ENCODE measurements around the gene DLG1. TPM values are rescaled to one million over a fixed set of nuclear protein-coding genes. Genes with fewer than 3 reads are reported as not detected.

DLG1 gene
- polyA plus RNA-seq, 4 donors: 25.5 to 68.9 (median 39.7) TPM

DNA sequence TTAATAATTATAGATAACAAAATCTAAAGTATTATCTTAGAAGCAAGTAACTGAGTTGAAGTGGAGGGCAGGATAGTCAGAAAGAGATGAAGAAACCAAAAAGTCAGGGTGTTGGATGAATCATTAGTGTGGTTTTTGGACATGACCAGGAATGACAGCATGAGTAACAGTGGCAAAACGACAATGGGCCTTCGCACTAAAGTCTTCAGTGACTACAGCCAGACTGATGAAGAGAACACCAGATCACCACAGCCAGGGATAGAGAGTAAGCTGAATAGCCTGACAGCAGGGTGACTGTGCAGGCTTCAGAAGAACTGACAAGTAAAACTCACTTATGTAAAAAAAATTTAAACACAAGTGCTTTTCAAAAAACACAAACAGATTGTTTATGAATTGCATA is 172.8 kb downstream of the DLG1 start:
- FAIRE-seq: no peak

DNA sequence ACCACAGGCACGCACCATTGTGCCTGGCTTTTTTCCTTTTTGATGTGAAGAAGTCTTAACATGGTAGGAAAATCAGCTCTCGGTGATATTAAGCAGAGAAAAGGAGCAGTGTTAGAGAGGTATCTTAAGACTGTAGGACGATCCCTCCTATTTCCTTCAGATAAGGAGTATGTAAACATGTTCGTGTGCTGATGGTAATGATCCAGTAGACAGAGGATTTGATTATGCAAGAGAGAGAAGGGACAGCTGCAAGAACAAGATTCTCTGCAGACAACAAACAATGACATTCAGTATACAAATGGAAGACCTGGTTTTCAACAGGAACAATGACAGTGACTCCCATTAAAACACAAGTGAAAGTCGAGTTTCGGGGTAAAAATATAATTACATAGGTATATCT is 173.7 kb downstream of the DLG1 start:
- H3K27me3 ChIP-seq (ENCODE audit: control insufficient read depth in 3 of 3, insufficient read depth in 3 of 3, low read length in 3 of 3): no peaks in the 10 kb centered on the region
- FAIRE-seq: no peak

More for the DNA sequence above, 172.8 kb downstream of the DLG1 start:
- no peak overlapping the region for H3K27ac ChIP-seq (ENCODE audit: low read depth in 1 of 3, low read length in 2 of 3)
- H3K27me3 ChIP-seq (ENCODE audit: control insufficient read depth in 3 of 3, insufficient read depth in 3 of 3, low read length in 3 of 3): no peaks in the 10 kb centered on the region
- no peak overlapping the region for H3K4me3 ChIP-seq (ENCODE audit: low read depth in 1 of 3, low read length in 3 of 3)
- no peak for DNase-seq
- WGBS, 3 donors: 84 to 94% (median 88%) methylated on average over 2 of the region's 2 CpGs
- no peaks in the 10 kb centered on the region for H3K9me3 ChIP-seq (ENCODE audit: control insufficient read depth in 2 of 2, insufficient read depth in 1 of 2, low read depth in 1 of 2, low read length in 1 of 2)
- peaks cover 5 to 12% (median 10%) of the 10 kb centered on the region in 3 donors for H3K36me3 ChIP-seq (ENCODE audit: control insufficient read depth in 3 of 3, insufficient read depth in 2 of 3, low read depth in 1 of 3, low read length in 3 of 3)
- no peaks in the 10 kb centered on the region for H3K4me1 ChIP-seq (ENCODE audit: control insufficient read depth in 3 of 3, insufficient read depth in 2 of 3, low read depth in 1 of 3, low read length in 2 of 3)

DNA sequence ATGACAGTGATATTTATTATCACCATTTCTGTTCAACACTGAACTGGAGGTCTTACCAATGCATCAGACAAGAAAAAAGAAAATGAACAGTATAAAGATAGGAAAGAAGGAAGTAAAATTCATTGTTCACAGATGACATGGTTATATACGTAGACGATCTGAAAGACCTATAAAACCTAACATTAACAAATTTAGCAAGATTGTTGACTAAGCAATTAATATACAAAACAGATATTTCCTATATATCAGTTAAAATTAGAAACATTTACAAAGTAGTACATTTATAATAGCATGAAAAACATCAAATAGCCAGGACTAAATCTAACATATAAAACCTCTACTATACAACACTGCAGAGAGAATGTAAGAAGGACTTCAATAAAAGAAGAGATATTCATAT is 176.0 kb downstream of the DLG1 start:
- 45 to 77% (median 51%) methylated on average over 2 of the region's 2 CpGs for WGBS, 3 donors
- Histone ChIP-seq H3K27ac (ENCODE audit: low read depth in 1 of 3, low read length in 2 of 3) (no peak overlapping the region), H3K4me3 (ENCODE audit: low read depth in 1 of 3, low read length in 3 of 3) (no peak overlapping the region), H3K27me3 (ENCODE audit: control insufficient read depth in 3 of 3, insufficient read depth in 3 of 3, low read length in 3 of 3) (no peaks in the 10 kb centered on the region), H3K9me3 (ENCODE audit: control insufficient read depth in 2 of 2, insufficient read depth in 1 of 2, low read depth in 1 of 2, low read length in 1 of 2) (no peaks in the 10 kb centered on the region), H3K36me3 (ENCODE audit: control insufficient read depth in 3 of 3, insufficient read depth in 2 of 3, low read depth in 1 of 3, low read length in 3 of 3) (peaks cover 0 to 17% (median 7%) of the 10 kb centered on the region in 3 donors), H3K4me1 (ENCODE audit: control insufficient read depth in 3 of 3, insufficient read depth in 2 of 3, low read depth in 1 of 3, low read length in 2 of 3) (no peaks in the 10 kb centered on the region)
- DNase-seq: no peak
- peak; percentile 30 for FAIRE-seq

More for the DNA sequence above, 173.7 kb downstream of the DLG1 start:
- no peak overlapping the region for H3K4me3 ChIP-seq (ENCODE audit: low read depth in 1 of 3, low read length in 3 of 3)
- H3K9me3 ChIP-seq (ENCODE audit: control insufficient read depth in 2 of 2, insufficient read depth in 1 of 2, low read depth in 1 of 2, low read length in 1 of 2): no peaks in the 10 kb centered on the region
- H3K4me1 ChIP-seq (ENCODE audit: control insufficient read depth in 3 of 3, insufficient read depth in 2 of 3, low read depth in 1 of 3, low read length in 2 of 3): no peaks in the 10 kb centered on the region
- WGBS, 3 donors: 78 to 80% (median 78%) methylated on average over 6 of the region's 6 CpGs
- no peak for DNase-seq
- H3K36me3 ChIP-seq (ENCODE audit: control insufficient read depth in 3 of 3, insufficient read depth in 2 of 3, low read depth in 1 of 3, low read length in 3 of 3): peaks cover 5 to 15% (median 10%) of the 10 kb centered on the region in 3 donors
- H3K27ac ChIP-seq (ENCODE audit: low read depth in 1 of 3, low read length in 2 of 3): no peak overlapping the region

DNA sequence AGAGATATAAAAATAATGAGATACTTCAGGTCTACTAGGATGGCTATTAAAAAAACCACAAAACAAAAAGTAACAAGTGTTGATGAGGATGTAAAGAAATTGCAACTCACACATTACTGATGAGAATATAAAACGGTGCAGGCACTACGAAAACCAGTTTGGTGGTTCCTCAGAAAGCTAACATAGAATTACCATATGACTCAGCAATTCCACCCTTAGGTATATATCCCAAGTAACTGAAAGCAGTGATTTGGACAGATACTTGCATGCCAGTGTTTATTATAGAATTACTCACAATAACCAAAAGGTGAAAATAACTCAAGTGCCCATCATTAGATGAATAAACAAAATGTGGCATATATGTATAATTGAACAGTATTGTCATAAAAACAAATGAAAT is 181.3 kb downstream of the DLG1 start:
- DNase-seq: no peak
- H3K36me3 ChIP-seq (ENCODE audit: control insufficient read depth in 3 of 3, insufficient read depth in 2 of 3, low read depth in 1 of 3, low read length in 3 of 3): peaks cover 0 to 12% (median 4%) of the 10 kb centered on the region in 3 donors
- no peak overlapping the region for H3K4me3 ChIP-seq (ENCODE audit: low read depth in 1 of 3, low read length in 3 of 3)
- H3K27ac ChIP-seq (ENCODE audit: low read depth in 1 of 3, low read length in 2 of 3): no peak overlapping the region
- WGBS, 3 donors: 72 to 77% (median 74%) methylated on average over 2 of the region's 2 CpGs
- no peaks in the 10 kb centered on the region for H3K27me3 ChIP-seq (ENCODE audit: control insufficient read depth in 3 of 3, insufficient read depth in 3 of 3, low read length in 3 of 3)
- H3K4me1 ChIP-seq (ENCODE audit: control insufficient read depth in 3 of 3, insufficient read depth in 2 of 3, low read depth in 1 of 3, low read length in 2 of 3): no peaks in the 10 kb centered on the region
- peaks cover 0 to 3% of the 10 kb centered on the region in 2 donors for H3K9me3 ChIP-seq (ENCODE audit: control insufficient read depth in 2 of 2, insufficient read depth in 1 of 2, low read depth in 1 of 2, low read length in 1 of 2)
- no peak for FAIRE-seq

DNA sequence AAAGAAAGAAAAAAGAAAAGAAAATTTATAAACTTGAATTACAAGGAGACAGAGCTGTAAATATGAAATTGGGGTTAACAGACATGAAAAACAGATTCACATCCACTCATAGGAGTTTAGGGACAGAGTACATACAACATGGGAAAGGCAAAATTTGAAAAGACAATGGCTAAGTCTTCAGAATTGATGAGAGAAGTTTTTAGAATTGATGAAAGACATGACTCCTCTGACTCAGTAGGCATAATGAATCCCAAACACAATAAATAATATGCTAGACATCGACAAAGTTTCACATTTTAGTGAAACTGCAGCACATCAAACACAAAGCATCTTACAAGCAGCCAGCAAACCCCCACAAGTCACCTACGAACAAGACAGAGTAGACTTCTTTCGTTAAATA is 184.4 kb downstream of the DLG1 start:
- FAIRE-seq: no peak
- 94 to 96% (median 96%) methylated on average over 3 of the region's 3 CpGs for WGBS, 3 donors

DNA sequence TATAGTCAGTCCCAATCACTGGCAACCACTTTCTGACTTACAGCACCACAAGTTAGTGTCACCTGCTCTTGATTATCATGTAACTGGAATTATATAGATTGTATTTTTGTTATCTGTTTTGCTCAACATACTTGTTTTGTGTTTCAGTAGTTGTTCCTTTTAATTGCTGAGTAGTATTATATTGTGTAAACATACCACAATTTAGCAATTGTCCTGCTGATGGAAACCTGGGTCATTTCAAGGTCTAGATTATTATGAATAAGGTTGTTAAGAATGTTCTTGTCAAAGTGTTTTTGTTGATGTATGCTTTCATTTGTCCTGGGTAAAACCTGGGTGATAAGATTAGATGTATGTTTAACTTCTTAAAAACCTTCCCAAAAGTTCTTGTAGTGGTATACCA is 186.7 kb downstream of the DLG1 start:
- no peak overlapping the region for H3K4me3 ChIP-seq (ENCODE audit: low read depth in 1 of 3, low read length in 3 of 3)
- H3K4me1 ChIP-seq (ENCODE audit: control insufficient read depth in 3 of 3, insufficient read depth in 2 of 3, low read depth in 1 of 3, low read length in 2 of 3): no peaks in the 10 kb centered on the region
- H3K36me3 ChIP-seq (ENCODE audit: control insufficient read depth in 3 of 3, insufficient read depth in 2 of 3, low read depth in 1 of 3, low read length in 3 of 3): peaks cover 0 to 11% (median 7%) of the 10 kb centered on the region in 3 donors
- FAIRE-seq: no peak
- peaks cover 0 to 6% of the 10 kb centered on the region in 2 donors for H3K9me3 ChIP-seq (ENCODE audit: control insufficient read depth in 2 of 2, insufficient read depth in 1 of 2, low read depth in 1 of 2, low read length in 1 of 2)
- DNase-seq: no peak
- H3K27me3 ChIP-seq (ENCODE audit: control insufficient read depth in 3 of 3, insufficient read depth in 3 of 3, low read length in 3 of 3): no peaks in the 10 kb centered on the region
- H3K27ac ChIP-seq (ENCODE audit: low read depth in 1 of 3, low read length in 2 of 3): no peak overlapping the region

More for the DNA sequence above, 184.4 kb downstream of the DLG1 start:
- no peak for DNase-seq
- no peaks in the 10 kb centered on the region for H3K27me3 ChIP-seq (ENCODE audit: control insufficient read depth in 3 of 3, insufficient read depth in 3 of 3, low read length in 3 of 3)
- H3K4me3 ChIP-seq (ENCODE audit: low read depth in 1 of 3, low read length in 3 of 3): no peak overlapping the region
- no peaks in the 10 kb centered on the region for H3K4me1 ChIP-seq (ENCODE audit: control insufficient read depth in 3 of 3, insufficient read depth in 2 of 3, low read depth in 1 of 3, low read length in 2 of 3)
- H3K36me3 ChIP-seq (ENCODE audit: control insufficient read depth in 3 of 3, insufficient read depth in 2 of 3, low read depth in 1 of 3, low read length in 3 of 3): peaks cover 0 to 12% (median 8%) of the 10 kb centered on the region in 3 donors
- no peak overlapping the region for H3K27ac ChIP-seq (ENCODE audit: low read depth in 1 of 3, low read length in 2 of 3)
- peaks cover 0 to 5% of the 10 kb centered on the region in 2 donors for H3K9me3 ChIP-seq (ENCODE audit: control insufficient read depth in 2 of 2, insufficient read depth in 1 of 2, low read depth in 1 of 2, low read length in 1 of 2)

DNA sequence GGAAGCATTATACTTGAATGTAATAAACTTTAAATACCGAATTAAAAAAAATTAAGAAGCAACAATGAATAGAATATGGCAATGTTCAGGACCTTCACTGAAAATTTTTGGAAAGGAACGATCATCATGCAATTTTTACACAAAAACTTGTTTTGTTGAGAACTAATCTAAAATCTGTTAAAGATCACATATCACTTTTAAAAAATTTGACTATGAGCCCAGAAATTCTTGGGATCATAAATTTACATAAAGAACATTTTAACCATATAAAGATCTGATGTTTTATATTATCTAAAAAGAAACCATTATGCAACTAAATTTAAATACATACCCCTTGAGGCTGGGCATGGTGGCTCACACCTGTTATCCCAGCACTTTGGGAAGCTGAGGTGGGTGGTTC is 192.6 kb downstream of the DLG1 start:
- Histone ChIP-seq H3K9me3 (ENCODE audit: control insufficient read depth in 2 of 2, insufficient read depth in 1 of 2, low read depth in 1 of 2, low read length in 1 of 2) (peaks cover 0 to 3% of the 10 kb centered on the region in 2 donors), H3K27me3 (ENCODE audit: control insufficient read depth in 3 of 3, insufficient read depth in 3 of 3, low read length in 3 of 3) (no peaks in the 10 kb centered on the region), H3K4me1 (ENCODE audit: control insufficient read depth in 3 of 3, insufficient read depth in 2 of 3, low read depth in 1 of 3, low read length in 2 of 3) (no peaks in the 10 kb centered on the region), H3K4me3 (ENCODE audit: low read depth in 1 of 3, low read length in 3 of 3) (no peak overlapping the region), H3K27ac (ENCODE audit: low read depth in 1 of 3, low read length in 2 of 3) (no peak overlapping the region), H3K36me3 (ENCODE audit: control insufficient read depth in 3 of 3, insufficient read depth in 2 of 3, low read depth in 1 of 3, low read length in 3 of 3) (peaks cover 0 to 16% (median 6%) of the 10 kb centered on the region in 3 donors)
- FAIRE-seq: no peak
- 87 to 98% (median 94%) methylated on average over 2 of the region's 2 CpGs for WGBS, 3 donors
- DNase-seq: no peak

DNA sequence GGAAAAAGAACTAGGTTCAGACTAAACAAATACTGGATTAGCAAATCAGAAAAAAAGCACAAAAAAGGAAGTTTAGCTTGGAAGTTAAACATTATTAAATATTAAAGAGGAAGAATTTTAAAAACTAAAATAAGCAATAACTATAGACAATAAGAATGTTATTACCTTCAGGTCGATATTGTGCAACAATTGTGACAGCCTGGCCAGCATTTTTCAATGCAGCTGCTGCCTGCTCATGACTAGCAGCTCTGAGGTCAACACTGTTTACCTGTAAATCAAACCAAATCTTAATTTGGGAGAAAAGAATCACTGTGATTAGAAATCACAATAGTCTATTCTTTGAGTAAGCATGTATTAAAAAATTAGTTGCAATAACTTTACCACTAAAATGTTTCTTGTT is 193.7 kb downstream of the DLG1 start:
- Histone ChIP-seq H3K36me3 (ENCODE audit: control insufficient read depth in 3 of 3, insufficient read depth in 2 of 3, low read depth in 1 of 3, low read length in 3 of 3) (peaks cover 0 to 18% (median 4%) of the 10 kb centered on the region in 3 donors), H3K27ac (ENCODE audit: low read depth in 1 of 3, low read length in 2 of 3) (no peak overlapping the region), H3K4me3 (ENCODE audit: low read depth in 1 of 3, low read length in 3 of 3) (no peak overlapping the region), H3K9me3 (ENCODE audit: control insufficient read depth in 2 of 2, insufficient read depth in 1 of 2, low read depth in 1 of 2, low read length in 1 of 2) (peaks cover 0 to 3% of the 10 kb centered on the region in 2 donors), H3K27me3 (ENCODE audit: control insufficient read depth in 3 of 3, insufficient read depth in 3 of 3, low read length in 3 of 3) (no peaks in the 10 kb centered on the region), H3K4me1 (ENCODE audit: control insufficient read depth in 3 of 3, insufficient read depth in 2 of 3, low read depth in 1 of 3, low read length in 2 of 3) (no peaks in the 10 kb centered on the region)
- DNase-seq (no peak), FAIRE-seq (no peak)
- WGBS, 3 donors: 55 to 84% (median 76%) methylated on average over 1 of the region's 1 CpG

DNA sequence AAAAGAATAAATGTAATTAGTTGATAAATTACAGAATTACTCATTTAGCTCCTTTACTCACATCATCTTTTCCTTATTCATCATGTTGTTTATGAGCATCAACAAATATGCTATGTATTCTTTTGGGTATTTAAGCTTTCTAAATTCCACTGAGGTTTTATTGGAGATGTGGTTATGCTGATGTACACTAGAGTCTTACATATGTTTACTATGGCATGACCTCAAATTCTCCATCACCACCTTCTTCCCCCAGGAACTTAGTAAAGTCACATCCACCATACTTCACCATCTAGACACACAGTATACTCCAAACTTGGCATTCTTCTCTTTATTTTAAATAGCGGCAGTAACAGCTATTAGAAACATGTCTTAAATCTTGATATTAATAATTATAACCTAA is 194.6 kb downstream of the DLG1 start:
- WGBS, 3 donors: 95 to 98% (median 96%) methylated on average over 1 of the region's 1 CpG
- peaks cover 0 to 18% (median 1%) of the 10 kb centered on the region in 3 donors for H3K36me3 ChIP-seq (ENCODE audit: control insufficient read depth in 3 of 3, insufficient read depth in 2 of 3, low read depth in 1 of 3, low read length in 3 of 3)
- H3K9me3 ChIP-seq (ENCODE audit: control insufficient read depth in 2 of 2, insufficient read depth in 1 of 2, low read depth in 1 of 2, low read length in 1 of 2): no peaks in the 10 kb centered on the region
- FAIRE-seq (no peak), DNase-seq (no peak)
- no peak overlapping the region for H3K27ac ChIP-seq (ENCODE audit: low read depth in 1 of 3, low read length in 2 of 3)
- H3K4me1 ChIP-seq (ENCODE audit: control insufficient read depth in 3 of 3, insufficient read depth in 2 of 3, low read depth in 1 of 3, low read length in 2 of 3): no peaks in the 10 kb centered on the region
- H3K27me3 ChIP-seq (ENCODE audit: control insufficient read depth in 3 of 3, insufficient read depth in 3 of 3, low read length in 3 of 3): no peaks in the 10 kb centered on the region
- H3K4me3 ChIP-seq (ENCODE audit: low read depth in 1 of 3, low read length in 3 of 3): no peak overlapping the region

Data from small intestine (tissue), 7 donors.